ENCODE data around the gene AGAP3.

The AGAP3 gene

GRCh38 chr7:151110236-151110940 is 24.1 kb downstream of the AGAP3 start:
- DNase-seq = no peak

GRCh38 chr7:151110941-151111645 is 24.8 kb downstream of the AGAP3 start:
- no peak for DNase-seq

GRCh38 chr7:151113344-151114150 is 27.3 kb downstream of the AGAP3 start:
- no peak for DNase-seq

- no peak for DNase-seq
These were observed 28.1 kb downstream of the AGAP3 start for GRCh38 chr7:151114151-151115090.

GRCh38 chr7:151115121-151115835 is 29.0 kb downstream of the AGAP3 start:
- DNase-seq = no peak

GRCh38 chr7:151115836-151116418 is 29.7 kb downstream of the AGAP3 start:
- DNase-seq = no peak

- no peak for DNase-seq
These were observed 30.5 kb downstream of the AGAP3 start for GRCh38 chr7:151116603-151117440.

GRCh38 chr7:151117565-151117964 is 31.3 kb downstream of the AGAP3 start:
- no peak for DNase-seq

- DNase-seq = no peak
These were observed 32.1 kb downstream of the AGAP3 start for GRCh38 chr7:151118108-151119054.

GRCh38 chr7:151119055-151119415 is 32.8 kb downstream of the AGAP3 start:
- DNase-seq = no peak

- DNase-seq = no peak
These were observed 33.6 kb downstream of the AGAP3 start for GRCh38 chr7:151119902-151120301.

- DNase-seq = no peak
These were observed 34.6 kb downstream of the AGAP3 start for GRCh38 chr7:151120896-151121295.

- DNase-seq = no peak
These were observed 35.3 kb downstream of the AGAP3 start for GRCh38 chr7:151121380-151122170.

- no peak for DNase-seq
These were observed 36.0 kb downstream of the AGAP3 start for GRCh38 chr7:151122276-151122675.

GRCh38 chr7:151122796-151123157 is 36.5 kb downstream of the AGAP3 start:
- DNase-seq = no peak

GRCh38 chr7:151123158-151123821 is 37.0 kb downstream of the AGAP3 start:
- DNase-seq = no peak

GRCh38 chr7:151123822-151124464 is 37.7 kb downstream of the AGAP3 start:
- no peak for DNase-seq

All from activated gamma-delta T cell (primary cell).